Keratinocyte (primary cell): ENCODE results near the gene MBLAC1. TPM values are rescaled to one million over a fixed set of nuclear protein-coding genes. Genes with fewer than 3 reads are reported as not detected.
"Not testable (repeated sequence)": the region's sequence is repeated elsewhere in the genome, so short reads cannot be mapped to it uniquely, and the experiment has no call there.

Experiments
- DNase-seq: peaks from one replicate; pipeline ENCODE4 v3.0.0-alpha.2; 2011; ENCODE audit warnings: low read depth, missing footprints, low spot score
- FAIRE-seq: peaks from 2 replicates; lab custom pipeline; 2011; peaks lifted over from hg19 to GRCh38; lab: Jason Lieb, UNC
- H2AFZ ChIP-seq: 2 replicates; pipeline ENCODE4 v1.6.0; 2012; ENCODE audit warnings: low read length, control low read depth, inconsistent platforms; ENCODE audit not compliant: control insufficient read depth
- H3K27ac ChIP-seq: 2 replicates; pipeline ENCODE4 v1.5.1; 2011; ENCODE audit warnings: low read length; ENCODE audit not compliant: control insufficient read depth, insufficient read depth
- H3K27me3 ChIP-seq: 3 replicates; pipeline ENCODE4 v1.6.0; 2011; ENCODE audit warnings: low read length; ENCODE audit not compliant: control insufficient read depth, insufficient read depth; ENCODE audit errors: extremely low read depth
- H3K36me3 ChIP-seq, 2 experiments: 2 replicates in 1 of 2; 3 replicates in 1 of 2; pipeline ENCODE4 v1.5.1; 2011; ENCODE audit warnings: low read length in 2 of 2, mild to moderate bottlenecking in 1 of 2; ENCODE audit not compliant: control insufficient read depth in 2 of 2, insufficient read depth in 2 of 2; ENCODE audit errors: extremely low read depth in 1 of 2
- H3K4me1 ChIP-seq: 3 replicates; pipeline ENCODE4 v1.5.1; 2011; ENCODE audit warnings: low read length; ENCODE audit not compliant: control insufficient read depth, insufficient read depth; ENCODE audit errors: extremely low read depth
- H3K4me2 ChIP-seq: 3 replicates; pipeline ENCODE4 v1.6.0; 2011; ENCODE audit warnings: low read depth, low read length; ENCODE audit not compliant: control insufficient read depth, insufficient read depth; ENCODE audit errors: extremely low read depth
- H3K4me3 ChIP-seq, 3 experiments: fragments of 200-600 bp in 1 of 3; sonication (generic) in 1 of 3; 2 replicates in 2 of 3; 3 replicates in 1 of 3; pipeline ENCODE4 v1.5.1; 2011 to 2016; ENCODE audit warnings: low read length in 3 of 3, mild to moderate bottlenecking in 3 of 3, control low read depth in 2 of 3, inconsistent platforms in 1 of 3, low read depth in 1 of 3, mixed read lengths in 1 of 3, mixed run types in 1 of 3, moderate library complexity in 1 of 3; ENCODE audit not compliant: control insufficient read depth in 2 of 3, insufficient read depth in 2 of 3; ENCODE audit errors: extremely low read depth in 1 of 3
- H3K79me2 ChIP-seq: 2 replicates; pipeline ENCODE4 v1.6.0; 2012; ENCODE audit warnings: low read length; ENCODE audit not compliant: control insufficient read depth, insufficient read depth
- H3K9ac ChIP-seq: 3 replicates; pipeline ENCODE4 v1.6.0; 2011; ENCODE audit warnings: low read length; ENCODE audit not compliant: control insufficient read depth, insufficient read depth; ENCODE audit errors: extremely low read depth
- H3K9me1 ChIP-seq: 3 replicates; pipeline ENCODE4 v1.6.0; 2011; ENCODE audit warnings: low read length; ENCODE audit not compliant: control insufficient read depth, insufficient read depth; ENCODE audit errors: extremely low read depth
- H3K9me3 ChIP-seq: 2 replicates; pipeline ENCODE4 v1.5.1; 2012; ENCODE audit warnings: low read depth, low read length; ENCODE audit not compliant: control insufficient read depth
- H4K20me1 ChIP-seq: 3 replicates; pipeline ENCODE4 v1.6.0; 2011; ENCODE audit warnings: low read length; ENCODE audit not compliant: control insufficient read depth, insufficient read depth; ENCODE audit errors: extremely low read depth
- EZH2 ChIP-seq: IDR thresholded peaks from one replicate; pipeline ENCODE4 v1.6.1; 2012; ENCODE audit warnings: inconsistent platforms, mild to moderate bottlenecking, low read length, moderate library complexity
- dilution Hi-C: fragments of 300-500 bp; cut with MboI; formaldehyde crosslinking; loops from one replicate; pipeline ENCODE4 v1.7.0; 2020; ENCODE audit warnings: low sequenced_read_pairs; ENCODE audit not compliant: extremely low pct_ligation_motif_present
- polyA plus RNA-seq, 5 experiments: library from polyadenylated mRNA; depleted of rRNA in 3 of 5; stranded (reverse) in 3 of 5; stranded (forward) in 1 of 5; unstranded in 1 of 5; fragments of >200 nt; gene quantifications; 1 replicate in 1 of 5; 2 replicates in 3 of 5; 3 replicates in 1 of 5; pipeline versions ENCODE4 v1.2.1 to v1.2.3, GENCODE V29; 2011 to 2012; ENCODE audit warnings: missing spikeins in 2 of 5, low read depth in 1 of 5, low replicate concordance in 1 of 5
- TF ChIP-seq, protein P1 (sequence below), 3 experiments: IDR thresholded peaks in 1 of 3; conservative IDR thresholded peaks in 1 of 3; optimal IDR thresholded peaks in 1 of 3; 2 replicates in 2 of 3; 3 replicates in 1 of 3; pipeline versions ENCODE3 to v1.5.1; 2011; ENCODE audit warnings: low read length in 3 of 3, mild to moderate bottlenecking in 3 of 3, moderate library complexity in 2 of 3, control low read depth in 1 of 3, inconsistent platforms in 1 of 3; ENCODE audit not compliant: insufficient read depth in 2 of 3; ENCODE audit errors: extremely low read depth in 1 of 3

MBLAC1 gene
- polyA plus RNA-seq, 1 donor (not counting 4 experiments of a cell fraction or from before 2014, with no cell fraction given) = 0.21 TPM

DNA sequence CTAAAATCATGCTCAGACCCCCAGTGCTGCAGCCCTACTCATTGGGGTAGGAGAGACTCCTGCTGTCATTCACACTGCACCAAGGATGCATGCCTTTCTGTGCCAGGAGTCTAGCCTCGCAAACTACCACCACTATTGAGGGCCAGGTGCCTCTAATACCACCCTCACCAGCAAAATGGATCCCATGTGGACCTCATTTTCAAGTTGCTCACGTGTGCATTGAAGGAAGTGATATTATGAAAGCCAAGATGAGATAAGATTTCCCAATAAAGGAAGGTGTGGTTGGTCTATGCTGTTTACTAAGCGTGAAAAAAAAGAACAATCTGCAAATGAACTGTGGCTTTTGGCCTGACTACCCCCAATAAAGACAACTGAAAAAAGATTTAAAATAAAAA lies 14.8 kb downstream of the MBLAC1 start:
- no peak overlapping the region for H3K4me2 ChIP-seq
- no peaks in the 10 kb centered on the region for H3K9me3 ChIP-seq
- no peak overlapping the region for H3K4me3 ChIP-seq
- DNase-seq (no peak), FAIRE-seq (no peak)
- H3K9ac ChIP-seq = no peak overlapping the region
- dilution Hi-C loops = no loop called here
- H3K27ac ChIP-seq = no peak overlapping the region
- H2AFZ ChIP-seq = no peak overlapping the region
- no peaks in the 10 kb centered on the region for H3K36me3 ChIP-seq
- H3K27me3 ChIP-seq = no peaks in the 10 kb centered on the region
- TF ChIP-seq EZH2 = no peak
- TF ChIP-seq, protein P1, sequence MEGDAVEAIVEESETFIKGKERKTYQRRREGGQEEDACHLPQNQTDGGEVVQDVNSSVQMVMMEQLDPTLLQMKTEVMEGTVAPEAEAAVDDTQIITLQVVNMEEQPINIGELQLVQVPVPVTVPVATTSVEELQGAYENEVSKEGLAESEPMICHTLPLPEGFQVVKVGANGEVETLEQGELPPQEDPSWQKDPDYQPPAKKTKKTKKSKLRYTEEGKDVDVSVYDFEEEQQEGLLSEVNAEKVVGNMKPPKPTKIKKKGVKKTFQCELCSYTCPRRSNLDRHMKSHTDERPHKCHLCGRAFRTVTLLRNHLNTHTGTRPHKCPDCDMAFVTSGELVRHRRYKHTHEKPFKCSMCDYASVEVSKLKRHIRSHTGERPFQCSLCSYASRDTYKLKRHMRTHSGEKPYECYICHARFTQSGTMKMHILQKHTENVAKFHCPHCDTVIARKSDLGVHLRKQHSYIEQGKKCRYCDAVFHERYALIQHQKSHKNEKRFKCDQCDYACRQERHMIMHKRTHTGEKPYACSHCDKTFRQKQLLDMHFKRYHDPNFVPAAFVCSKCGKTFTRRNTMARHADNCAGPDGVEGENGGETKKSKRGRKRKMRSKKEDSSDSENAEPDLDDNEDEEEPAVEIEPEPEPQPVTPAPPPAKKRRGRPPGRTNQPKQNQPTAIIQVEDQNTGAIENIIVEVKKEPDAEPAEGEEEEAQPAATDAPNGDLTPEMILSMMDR (optimal IDR thresholded peaks at IDR 0.05 in 1 of 3, IDR thresholded peaks at IDR 0.05 in 1 of 3, conservative IDR thresholded peaks at IDR 0.05 in 1 of 3; ENCODE audit: extremely low read depth in 1 of 3, insufficient read depth in 2 of 3, low read length in 3 of 3) = no peak
- H3K4me1 ChIP-seq = peaks cover 4% of the 10 kb centered on the region
- no peaks in the 10 kb centered on the region for H3K9me1 ChIP-seq
- no peaks in the 10 kb centered on the region for H3K79me2 ChIP-seq
- no peaks in the 10 kb centered on the region for H4K20me1 ChIP-seq

DNA sequence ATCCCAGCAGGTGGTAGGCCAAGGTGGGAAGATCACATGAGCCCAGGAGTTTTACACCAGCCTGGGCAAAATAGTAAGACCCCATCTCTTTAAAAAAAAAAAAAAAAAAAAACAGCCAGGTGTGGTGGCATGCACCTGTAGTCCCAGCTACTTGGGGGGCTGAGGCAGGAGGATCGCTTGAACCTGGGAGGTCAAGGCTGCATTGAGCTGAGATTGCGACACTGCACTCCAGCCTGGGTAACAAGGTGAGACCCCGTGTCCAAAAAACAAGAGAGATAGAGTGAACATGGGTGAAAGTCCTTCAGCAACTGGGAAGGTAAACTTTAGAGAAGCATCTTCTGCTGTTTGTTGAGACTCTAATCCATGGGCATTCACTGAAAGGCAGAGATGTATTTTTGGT lies 15.7 kb downstream of the MBLAC1 start:
- dilution Hi-C loops = no loop called here

DNA sequence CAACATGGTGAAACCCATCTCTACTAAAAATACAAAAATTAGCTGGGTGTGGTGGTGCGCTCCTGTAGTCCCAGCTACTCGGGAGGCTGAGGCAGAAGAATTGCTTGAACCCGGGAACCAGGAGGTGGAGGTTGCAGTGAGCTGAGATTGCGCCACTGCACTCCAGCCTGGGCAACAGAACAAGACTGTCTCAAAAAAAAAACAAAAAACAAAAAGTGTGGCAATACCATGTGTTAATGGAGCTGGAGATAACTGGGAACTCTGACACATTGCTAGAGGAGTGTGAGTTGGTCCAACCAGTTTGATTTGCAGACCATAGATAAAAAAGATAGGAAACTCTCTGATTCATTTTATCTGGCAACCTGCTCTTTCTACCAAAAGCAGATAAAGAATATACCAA lies 19.6 kb downstream of the MBLAC1 start:
- Histone ChIP-seq H3K4me1 (peaks cover 22% of the 10 kb centered on the region), H3K79me2 (peaks cover 15% of the 10 kb centered on the region)
- DNase-seq, H3K4me2 ChIP-seq, H3K9ac ChIP-seq, H3K27me3 ChIP-seq, FAIRE-seq, H3K36me3 ChIP-seq, H4K20me1 ChIP-seq, H3K9me1 ChIP-seq, H3K4me3 ChIP-seq, H3K9me3 ChIP-seq, H3K27ac ChIP-seq, dilution Hi-C loops, H2AFZ ChIP-seq: not testable (repeated sequence)

More for the DNA sequence above, 15.7 kb downstream of the MBLAC1 start:
- Histone ChIP-seq H3K27ac (no peak overlapping the region), H3K79me2 (no peaks in the 10 kb centered on the region), H3K9me3 (no peaks in the 10 kb centered on the region), H3K4me3 (no peak overlapping the region), H3K4me1 (peaks cover 4% of the 10 kb centered on the region), H4K20me1 (no peaks in the 10 kb centered on the region), H2AFZ (no peak overlapping the region), H3K9me1 (no peaks in the 10 kb centered on the region), H3K36me3 (no peaks in the 10 kb centered on the region), H3K9ac (no peak overlapping the region), H3K27me3 (no peaks in the 10 kb centered on the region), H3K4me2 (no peak overlapping the region)
- no peak for DNase-seq
- no peak for FAIRE-seq
- TF ChIP-seq, protein P1 (optimal IDR thresholded peaks at IDR 0.05 in 1 of 3, IDR thresholded peaks at IDR 0.05 in 1 of 3, conservative IDR thresholded peaks at IDR 0.05 in 1 of 3; ENCODE audit: extremely low read depth in 1 of 3, insufficient read depth in 2 of 3, low read length in 3 of 3) = no peak
- TF ChIP-seq EZH2 = no peak
